Uterus (tissue), 2 donors: Measurements from ENCODE around the gene DGCR2.

ENCODE experiments used
- CTCF ChIP-seq, 4 experiments: fragments of 200-600 bp in 2 of 4; fragments of 450-650 bp in 2 of 4; sonication (generic) in 2 of 4; IDR thresholded peaks; one replicate each; pipeline ENCODE4 v1.5.1; 2016 to 2019; ENCODE audit warnings: antibody characterized with exemption in 4 of 4, mild to moderate bottlenecking in 2 of 4, moderate library complexity in 1 of 4
- POLR2A ChIP-seq, 2 donors: fragments of 450-650 bp; IDR thresholded peaks; one replicate each; pipeline ENCODE4 v1.6.1; 2016; ENCODE audit warnings: antibody characterized with exemption in 2 of 2, mild to moderate bottlenecking in 1 of 2, moderate library complexity in 1 of 2

- TF ChIP-seq CTCF (IDR thresholded peaks at IDR 0.05): peak in 2 of 4 experiments; percentile 4 to 6
- no peak for TF ChIP-seq POLR2A (IDR thresholded peaks at IDR 0.05)
Measured at GRCh38 chr22:19122752-19123492, 710 bp upstream of the DGCR2 start.
